H1 (cell line): ENCODE results near the gene CALY.
"Not testable (repeated sequence)": the region's sequence is repeated elsewhere in the genome, so short reads cannot be mapped to it uniquely, and the experiment has no call there.

Experiments
- BRCA1 ChIP-seq: IDR thresholded peaks from 2 replicates; pipeline ENCODE4 v1.6.1; 2012; ENCODE audit warnings: low read depth, low read length, improper control_type of control experiment
- CEBPB ChIP-seq: IDR thresholded peaks from 2 replicates; pipeline ENCODE4 v1.6.1; 2012; ENCODE audit warnings: low read depth, low read length
- CREB1 ChIP-seq: IDR thresholded peaks from 2 replicates; pipeline ENCODE4 v1.6.1; 2012; ENCODE audit warnings: inconsistent platforms
- CTCF ChIP-seq, 3 experiments: IDR thresholded peaks; 1 replicate in 2 of 3; 2 replicates in 1 of 3; pipeline versions ENCODE4 v1.5.1 to v1.6.1; 2011; ENCODE audit warnings: low read length in 3 of 3, mild to moderate bottlenecking in 3 of 3, inconsistent platforms in 2 of 3, low read depth in 1 of 3, moderate library complexity in 1 of 3; ENCODE audit not compliant: insufficient read depth in 1 of 3; ENCODE audit errors: control extremely low read depth in 1 of 3
- EZH2 ChIP-seq: fragments of 200-600 bp; sonication (generic); IDR thresholded peaks from 2 replicates; pipeline ENCODE4 v1.7.1; 2012; ENCODE audit warnings: low read depth, mild to moderate bottlenecking, moderate library complexity, low read length, inconsistent platforms; ENCODE audit not compliant: severe bottlenecking
- POLR2A ChIP-seq, 2 experiments: IDR thresholded peaks; 1 replicate in 1 of 2; 2 replicates in 1 of 2; pipeline ENCODE4 v1.6.1; 2011; ENCODE audit warnings: low read depth in 2 of 2, low read length in 2 of 2, mild to moderate bottlenecking in 2 of 2; ENCODE audit errors: control extremely low read depth in 1 of 2
- POLR2AphosphoS5 ChIP-seq: IDR thresholded peaks from 2 replicates; pipeline ENCODE4 v1.6.1; 2011; ENCODE audit warnings: low read depth, low read length
- RXRA ChIP-seq: IDR thresholded peaks from 2 replicates; pipeline ENCODE4 v1.6.1; 2011; ENCODE audit warnings: low read depth, mild to moderate bottlenecking, low read length, moderate library complexity; ENCODE audit not compliant: insufficient read depth
- SIRT6 ChIP-seq: IDR thresholded peaks from one replicate; pipeline ENCODE4 v1.7.1; 2012; ENCODE audit warnings: low read length, inconsistent platforms
- TBP ChIP-seq: IDR thresholded peaks from 2 replicates; pipeline ENCODE4 v1.6.1; 2011; ENCODE audit warnings: low read depth, low read length, improper control_type of control experiment
- TEAD4 ChIP-seq: IDR thresholded peaks from 2 replicates; pipeline ENCODE4 v1.6.1; 2012; ENCODE audit warnings: low read depth, low read length, inconsistent platforms, mixed read lengths
- ZNF274 ChIP-seq: IDR thresholded peaks from 2 replicates; pipeline ENCODE4 v1.7.0; 2012; ENCODE audit warnings: low read length, borderline replicate concordance; ENCODE audit errors: extremely low read depth

GRCh38 chr10:133367461-133367860 is 30.8 kb upstream of the CALY start:
- not testable (repeated sequence) for TF ChIP-seq POLR2A (IDR thresholded peaks at IDR 0.05; ENCODE audit: control extremely low read depth in 1 of 2, low read depth in 2 of 2, low read length in 2 of 2); CTCF (IDR thresholded peaks at IDR 0.05; ENCODE audit: control extremely low read depth in 1 of 3, insufficient read depth in 1 of 3, low read depth in 1 of 3, low read length in 3 of 3); POLR2AphosphoS5; CREB1; SIRT6; ZNF274; BRCA1; TBP; TEAD4; RXRA; CEBPB; EZH2
